Measurements from ENCODE around the gene TLR8. TPM values are rescaled to one million over a fixed set of nuclear protein-coding genes. Genes with fewer than 3 reads are reported as not detected.

TLR8 gene
- total and polyA plus RNA-seq, 10 of the 15 experiments (the other 5 are each of a cell fraction or from before 2014, with no cell fraction given), result 0.04 TPM; not detected in 9

- no CpG with 5 or more reads among the region's 1 CpG for whole genome bisulfite sequencing (ENCODE audit: insufficient coverage, insufficient replicate concordance, low lambda C conversion rate, missing lambda C conversion rate)
- ATAC-seq (no peak), DNase-seq (ENCODE audit: low read depth, low spot score) (no peak), FAIRE-seq (no peak)
- intact Hi-C loops (cut with micrococcal nuclease; ENCODE audit: unreplicated experiment) (no loop called here), in situ Hi-C loops (cut with MboI) (no loop called here)
- Histone ChIP-seq H3K27ac (ENCODE audit: control insufficient read depth, insufficient read depth) (no peak overlapping the region), H3K36me3 (ENCODE audit: control insufficient read depth in 2 of 2, insufficient read depth in 2 of 2, low read length in 1 of 2) (no peaks in the 10 kb centered on the region), H3K9me3 (replicated peaks; ENCODE audit: control insufficient read depth, insufficient read depth, low read length) (no peaks in the 10 kb centered on the region; the same call in 2 of the 3 replicates), H2AFZ (ENCODE audit: control insufficient read depth, low read depth, low read length) (no peak overlapping the region), H3K4me2 (ENCODE audit: control insufficient read depth, insufficient read depth) (no peak overlapping the region), H3K79me2 (ENCODE audit: control insufficient read depth, insufficient read depth, low read length) (no peaks in the 10 kb centered on the region), H3K9ac (ENCODE audit: control insufficient read depth, insufficient read depth, low read length) (no peak overlapping the region), H3K4me3 (no peak overlapping the region), H3K4me1 (ENCODE audit: control insufficient read depth, insufficient read depth, low read length) (no peaks in the 10 kb centered on the region), H4K20me1 (ENCODE audit: control insufficient read depth, insufficient read depth) (no peaks in the 10 kb centered on the region), H3K27me3 (replicated peaks in 1 of 2; ENCODE audit: control insufficient read depth in 2 of 2, insufficient read depth in 2 of 2, low read length in 1 of 2) (no peaks in the 10 kb centered on the region)
- ChIA-PET SMC1A (ENCODE audit: uncharacterized antibody, unreplicated experiment) (interaction anchor here (1.9 to 2.3 kb wide), 2 partner anchors 10 to 123 kb away, joined by 6 to 8 read pairs; no protein-coding TSS in a partner anchor), RAD21 (ENCODE audit: unreplicated experiment) (no interaction called here), CTCF (interaction anchor here (0.6 to 2.3 kb wide), 2 partner anchors 10 to 31 kb away, joined by 3 to 15 read pairs; no protein-coding TSS in a partner anchor), POLR2A (no interaction called here)
- BruUV-seq (replicated peaks), result no TSS peak
- TF ChIP-seq NFYB (IDR thresholded peaks at IDR 0.05; ENCODE audit: insufficient read depth, low read depth, low read length) (no peak), ZNF622 (IDR thresholded peaks at IDR 0.05) (no peak), GATAD2B (conservative IDR thresholded peaks at IDR 0.05; ENCODE audit: low read depth) (no peak), ZZZ3 (IDR thresholded peaks at IDR 0.05; ENCODE audit: control insufficient read depth, insufficient read length, low read depth) (no peak), FOS (IDR thresholded peaks at IDR 0.05; ENCODE audit: borderline replicate concordance, extremely low read depth, insufficient read length) (no peak), SUZ12 (IDR thresholded peaks at IDR 0.05; ENCODE audit: unreplicated experiment) (no peak), WRNIP1 (IDR thresholded peaks at IDR 0.05; ENCODE audit: borderline replicate concordance, low read depth, low read length) (no peak), ATF2 (IDR thresholded peaks at IDR 0.05; ENCODE audit: low read length) (no peak), BRCA1 (IDR thresholded peaks at IDR 0.05; ENCODE audit: low read depth, low read length) (no peak), SMARCA5 (IDR thresholded peaks at IDR 0.05) (no peak), CBX5 (IDR thresholded peaks at IDR 0.05; ENCODE audit: low read depth) (no peak), E4F1 (IDR thresholded peaks at IDR 0.05; ENCODE audit: borderline replicate concordance, partially characterized antibody) (no peak), ATF3 (IDR thresholded peaks at IDR 0.05; ENCODE audit: borderline replicate concordance, extremely low read depth, low read depth, low read length) (no peak), PRDM15 (CRISPR knock-in tag; IDR thresholded peaks at IDR 0.05) (no peak)
These were observed 30.5 kb downstream of the TLR8 start for GRCh38 chrX:12936947-12937346.
